HG02870 (cell line): ENCODE measurements around the gene C3orf52.

Source experiments
- ATAC-seq: cut with Tn5 transposase; IDR thresholded peaks from one replicate; pipeline ENCODE4 v1.9.1; 2021; ENCODE audit warnings: mild to moderate bottlenecking, moderate library complexity; ENCODE audit not compliant: unreplicated experiment

Gene C3orf52

GRCh38 chr3:112117841-112118571 is 31.8 kb downstream of the C3orf52 start:
- ATAC-seq: no peak

- ATAC-seq: no peak
Measured at GRCh38 chr3:112119962-112120836, 34.0 kb downstream of the C3orf52 start.

GRCh38 chr3:112121577-112122547 is 35.7 kb downstream of the C3orf52 start:
- no peak for ATAC-seq

GRCh38 chr3:112122870-112123269 is 36.7 kb downstream of the C3orf52 start:
- ATAC-seq: no peak

- ATAC-seq: peak; percentile 35
Measured at GRCh38 chr3:112123548-112123947, 37.4 kb downstream of the C3orf52 start.

GRCh38 chr3:112124907-112125607 is 38.9 kb downstream of the C3orf52 start:
- no peak for ATAC-seq

GRCh38 chr3:112126511-112126911 is 40.3 kb downstream of the C3orf52 start:
- no peak for ATAC-seq

- peak; percentile 26 for ATAC-seq
Measured at GRCh38 chr3:112127522-112128494, 41.6 kb downstream of the C3orf52 start.

- peak; percentile 47 for ATAC-seq
Measured at GRCh38 chr3:112128843-112129727, 42.9 kb downstream of the C3orf52 start.

- ATAC-seq: no peak
Measured at GRCh38 chr3:112129925-112130637, 43.9 kb downstream of the C3orf52 start.

GRCh38 chr3:112130638-112130993 is 44.4 kb downstream of the C3orf52 start:
- no peak for ATAC-seq

GRCh38 chr3:112131111-112131510 is 44.9 kb downstream of the C3orf52 start:
- ATAC-seq: no peak

- ATAC-seq: no peak
Measured at GRCh38 chr3:112132088-112132487, 45.9 kb downstream of the C3orf52 start.

GRCh38 chr3:112132554-112132953 is 46.4 kb downstream of the C3orf52 start:
- no peak for ATAC-seq

GRCh38 chr3:112132975-112133448 is 46.8 kb downstream of the C3orf52 start, which contains the start of gene GCSAM:
TSS of gene GCSAM (minus strand) at chr3:112133248. CDS start at chr3:112133120, 128 bp downstream.
- peak; percentile 70 for ATAC-seq

GRCh38 chr3:112133626-112134334 is 47.6 kb downstream of the C3orf52 start:
- ATAC-seq: no peak
